SK-N-SH (cell line): ENCODE results near the gene NCDN. TPM values are rescaled to one million over a fixed set of nuclear protein-coding genes. Genes with fewer than 3 reads are reported as not detected.

Experiments used
- CTCF ChIA-PET: fragments of 300-600, 350-600 bp; formaldehyde crosslinking; extraction: SDS; loops from one replicate; lab custom pipeline; 2021; lab: Yijun Ruan, JAX
- POLR2A ChIA-PET: fragments of 350-600 bp; sonication (Branson Sonifier 250); formaldehyde crosslinking; extraction: SDS; loops from one replicate; lab custom pipeline; 2020; ENCODE audit warnings: antibody characterized with exemption, inconsistent platforms; lab: Yijun Ruan, JAX
- DNase-seq: peaks from one replicate; pipeline ENCODE4 v3.0.0; 2012
- H2AFZ ChIP-seq: fragments of 200-600 bp; sonication (generic); 2 replicates; pipeline ENCODE4 v1.8.1; 2016; ENCODE audit warnings: antibody characterized with exemption, mild to moderate bottlenecking, low read depth
- H3F3A ChIP-seq: fragments of 200-600 bp; sonication (generic); replicated peaks from 2 replicates; pipeline ENCODE3; 2016; ENCODE audit warnings: antibody characterized with exemption, mild to moderate bottlenecking; ENCODE audit not compliant: insufficient read depth
- H3K27ac ChIP-seq, 2 experiments: fragments of 200-500 bp in 1 of 2; fragments of 200-600 bp in 1 of 2; sonication (Bioruptor generic) in 1 of 2; sonication (generic), shearing (Covaris generic) in 1 of 2; 2 replicates each; pipeline versions ENCODE4 v1.5.1 to v1.6.1; 2014 to 2016; ENCODE audit warnings: low read depth in 2 of 2, inconsistent platforms in 1 of 2, low read length in 1 of 2, mild to moderate bottlenecking in 1 of 2, mixed read lengths in 1 of 2
- H3K27me3 ChIP-seq: fragments of 200-600 bp; sonication (generic), shearing (Covaris generic); 2 replicates; pipeline ENCODE4 v1.6.1; 2016; ENCODE audit warnings: mixed run types; ENCODE audit not compliant: insufficient read depth
- H3K36me3 ChIP-seq, 2 experiments: fragments of 200-500 bp in 1 of 2; fragments of 200-600 bp in 1 of 2; sonication (Bioruptor generic) in 1 of 2; sonication (generic) in 1 of 2; replicated peaks in 1 of 2; 2 replicates each; pipeline versions ENCODE3 to v1.5.1; 2014 to 2016; ENCODE audit warnings: low read length in 1 of 2, mild to moderate bottlenecking in 1 of 2; ENCODE audit not compliant: insufficient read depth in 2 of 2, control insufficient read depth in 1 of 2
- H3K4me1 ChIP-seq, 2 experiments: fragments of 200-500 bp in 1 of 2; fragments of 200-600 bp in 1 of 2; sonication (Bioruptor generic) in 1 of 2; sonication (generic), shearing (Covaris generic) in 1 of 2; 2 replicates each; pipeline versions ENCODE4 v1.5.1 to v1.6.1; 2014 to 2016; ENCODE audit warnings: low read depth in 1 of 2, low read length in 1 of 2, mixed run types in 1 of 2; ENCODE audit not compliant: insufficient read depth in 2 of 2, control insufficient read depth in 1 of 2
- H3K4me2 ChIP-seq: fragments of 200-600 bp; sonication (generic), shearing (Covaris generic); 2 replicates; pipeline ENCODE4 v1.6.1; 2017; ENCODE audit warnings: mixed run types
- H3K4me3 ChIP-seq, 2 experiments: fragments of 200-500 bp in 1 of 2; fragments of 200-600 bp in 1 of 2; sonication (Bioruptor generic) in 1 of 2; sonication (generic), shearing (Covaris generic) in 1 of 2; 2 replicates each; pipeline versions ENCODE4 v1.5.1 to v1.8.1; 2014 to 2016; ENCODE audit warnings: low read depth in 2 of 2, inconsistent platforms in 1 of 2, low read length in 1 of 2, mild to moderate bottlenecking in 1 of 2, mixed read lengths in 1 of 2, moderate library complexity in 1 of 2
- H3K79me2 ChIP-seq: fragments of 200-600 bp; sonication (generic); 2 replicates; pipeline ENCODE4 v1.8.1; 2017; ENCODE audit warnings: mild to moderate bottlenecking; ENCODE audit not compliant: insufficient read depth
- H3K9ac ChIP-seq: fragments of 200-600 bp; sonication (generic); 2 replicates; pipeline ENCODE4 v1.6.1; 2017; ENCODE audit warnings: mixed run types
- H3K9me2 ChIP-seq: fragments of 200-600 bp; sonication (generic); 2 replicates; pipeline ENCODE4 v1.6.1; 2017; ENCODE audit warnings: mixed run types
- H3K9me3 ChIP-seq: fragments of 200-600 bp; sonication (generic); 2 replicates; pipeline ENCODE4 v1.6.1; 2017; ENCODE audit warnings: mixed run types, mild to moderate bottlenecking, moderate library complexity
- H4K20me1 ChIP-seq: fragments of 200-600 bp; sonication (generic); 2 replicates; pipeline ENCODE4 v1.6.1; 2017; ENCODE audit warnings: mild to moderate bottlenecking, mixed run types; ENCODE audit not compliant: insufficient read depth
- ELF1 ChIP-seq: IDR thresholded peaks from 2 replicates; pipeline ENCODE4 v1.4.0; 2012
- JUND ChIP-seq: IDR thresholded peaks from 2 replicates; pipeline ENCODE4 v1.4.0; 2012
- MAX ChIP-seq: IDR thresholded peaks from 2 replicates; pipeline ENCODE4 v1.4.0; 2012; ENCODE audit warnings: low read depth
- NRF1 ChIP-seq: IDR thresholded peaks from 2 replicates; pipeline ENCODE4 v1.6.1; 2012; ENCODE audit warnings: low read depth, mild to moderate bottlenecking, low read length
- PBX3 ChIP-seq: IDR thresholded peaks from 2 replicates; pipeline ENCODE4; 2012
- POLR2AphosphoS5 ChIP-seq: IDR thresholded peaks from 2 replicates; pipeline ENCODE4 v1.6.1; 2012; ENCODE audit warnings: low read depth, low read length
- RCOR1 ChIP-seq: fragments of 150-350 bp; IDR thresholded peaks from 2 replicates; pipeline ENCODE4 v1.6.1; 2017; ENCODE audit warnings: antibody characterized with exemption, low read length
- REST ChIP-seq: IDR thresholded peaks from 2 replicates; pipeline ENCODE4 v1.6.1; 2012; ENCODE audit warnings: mild to moderate bottlenecking, low read depth, low read length, moderate library complexity
- ZBTB33 ChIP-seq: IDR thresholded peaks from 2 replicates; pipeline ENCODE4 v1.4.0; 2012; ENCODE audit warnings: low read depth, borderline replicate concordance
- WGBS: methylation state at CpG from one replicate; pipeline ENCODE4 v1.1.6; 2017; ENCODE audit warnings: low lambda C conversion rate; 5-methylcytosine and 5-hydroxymethylcytosine counted together
- polyA plus RNA-seq, 3 experiments: library from polyadenylated mRNA; depleted of rRNA; stranded (reverse); fragments of >200 nt; gene quantifications; 2 replicates each; pipeline ENCODE4 v1.2.3, GENCODE V29; 2012

Gene NCDN
- polyA plus RNA-seq, 1 of the 3 experiments (the other 2 are of a cell fraction): 38.3 TPM

GRCh38 chr1:35600593-35600992, 43.0 kb downstream of the NCDN start:
- ChIA-PET CTCF (interaction anchor here (0.5 to 1.3 kb wide), 5 partner anchors 10 to 149 kb away, joined by 3 to 4 read pairs (median 3); partner anchors contain the start of gene NCDN), POLR2A (interaction anchor here (1.1 kb wide), 1 partner anchor 23 kb away, joined by 3 read pairs; no protein-coding TSS in a partner anchor)
- H3K27me3 ChIP-seq: no peaks in the 10 kb centered on the region
- DNase-seq: no peak
- no peak overlapping the region for H3K4me3 ChIP-seq
- no peak overlapping the region for H2AFZ ChIP-seq
- H3K9me2 ChIP-seq: no peaks in the 10 kb centered on the region
- peaks cover 4 to 10% of the 10 kb centered on the region in 2 experiments; a peak in 3 of 4 replicates for H3K4me1 ChIP-seq
- no peak overlapping the region for H3K9ac ChIP-seq
- peaks cover 23% of the 10 kb centered on the region for H3K79me2 ChIP-seq
- H3K4me2 ChIP-seq: no peak overlapping the region
- peaks cover 8% of the 10 kb centered on the region for H3F3A ChIP-seq
- no peaks in the 10 kb centered on the region for H3K9me3 ChIP-seq
- peaks cover 8% of the 10 kb centered on the region for H4K20me1 ChIP-seq
- WGBS: 96% methylated on average over 3 of the region's 3 CpGs
- TF ChIP-seq ELF1 (no peak), JUND (no peak)
- H3K36me3 ChIP-seq: peaks cover 33 to 45% of the 10 kb centered on the region in 2 experiments
- H3K27ac ChIP-seq: no peak overlapping the region

DNA sequence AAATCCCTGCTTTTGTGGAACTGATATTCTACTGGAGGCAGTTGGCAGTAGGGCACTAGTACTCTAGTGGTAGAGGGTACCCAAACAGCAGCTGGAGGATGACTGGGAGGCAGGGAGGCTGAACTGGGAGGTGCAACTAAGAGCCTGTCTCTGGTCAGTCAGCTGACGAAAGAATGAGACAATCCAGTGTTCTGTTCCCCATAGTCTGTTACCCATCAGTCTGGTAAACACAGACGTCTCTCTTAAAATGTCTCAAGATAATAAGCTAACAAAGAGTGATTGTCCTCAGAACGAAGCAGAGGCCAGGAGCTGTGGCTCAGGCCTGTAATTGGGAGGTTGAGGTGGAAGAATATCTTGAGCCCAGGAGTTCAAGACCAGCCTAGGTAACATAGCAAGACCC, 45.9 kb downstream of the NCDN start:
- 89% methylated on average over 3 of the region's 3 CpGs for WGBS
- Histone ChIP-seq H3K4me1 (peaks cover 4 to 19% of the 10 kb centered on the region in 2 experiments; a peak in 3 of 4 replicates), H3K27me3 (no peaks in the 10 kb centered on the region), H2AFZ (no peak overlapping the region), H3K9me2 (no peaks in the 10 kb centered on the region), H3K79me2 (peaks cover 43% of the 10 kb centered on the region), H3K27ac (no peak overlapping the region), H3K4me3 (no peak overlapping the region), H3K9me3 (peaks cover 8% of the 10 kb centered on the region; the same call in 1 of the 2 replicates), H3F3A (peaks cover 32% of the 10 kb centered on the region), H3K36me3 (peaks cover 38 to 64% of the 10 kb centered on the region in 2 experiments), H4K20me1 (peaks cover 20% of the 10 kb centered on the region), H3K9ac (no peak overlapping the region), H3K4me2 (no peak overlapping the region)
- CTCF ChIA-PET: interaction anchor here (0.8 to 1.6 kb wide), 4 partner anchors 32 to 112 kb away, joined by 3 to 4 read pairs (median 3); no protein-coding TSS in a partner anchor
- POLR2A ChIA-PET: no interaction called here
- no peak for TF ChIP-seq ZBTB33
- TF ChIP-seq RCOR1: no peak
- no peak for TF ChIP-seq NRF1
- TF ChIP-seq REST: no peak
- TF ChIP-seq PBX3: no peak
- no peak for TF ChIP-seq POLR2AphosphoS5
- no peak for TF ChIP-seq MAX
- no peak for DNase-seq
